ENCODE data around the gene CLEC4M. TPM values are rescaled to one million over a fixed set of nuclear protein-coding genes. Genes with fewer than 3 reads are reported as not detected.

The CLEC4M gene
- total RNA-seq = not detected

- TF ChIP-seq CTCF (IDR thresholded peaks at IDR 0.05) = no peak
- Histone ChIP-seq H3K4me3 (no peak within 1 kb of the TSS), H3K27ac (no peak within 1 kb of the TSS), H3K9me3 (peaks cover 11 to 21% of the 10 kb centered on the region in 2 donors), H3K36me3 (no peaks in the 10 kb centered on the region), H3K27me3 (no peaks in the 10 kb centered on the region), H3K4me1 (no peaks in the 10 kb centered on the region)
- DNase-seq (ENCODE audit: low spot score in 2 of 2) = no peak
- intact Hi-C loops (cut with DNase I) = no loop called here
Measured at GRCh38 chr19:7762719-7763293, at the start of gene CLEC4M. Gene CLEC4M (plus strand): TSS chr19:7763243. CDS start chr19:7763267, 24 bp downstream.

GRCh38 chr19:7715671-7716070 lies 47.4 kb upstream of the CLEC4M start:
- no peak for TF ChIP-seq CTCF (IDR thresholded peaks at IDR 0.05)
- no peak for DNase-seq (ENCODE audit: low spot score in 2 of 2)
- intact Hi-C loops (cut with DNase I) = no loop called here
- H3K4me3 ChIP-seq = no peak overlapping the region
- H3K9me3 ChIP-seq = no peaks in the 10 kb centered on the region
- H3K36me3 ChIP-seq = no peaks in the 10 kb centered on the region
- H3K4me1 ChIP-seq = no peaks in the 10 kb centered on the region
- no peaks in the 10 kb centered on the region for H3K27me3 ChIP-seq
- no peak overlapping the region for H3K27ac ChIP-seq

GRCh38 chr19:7716762-7717161 lies 46.3 kb upstream of the CLEC4M start:
- DNase-seq (ENCODE audit: low spot score in 2 of 2) = no peak
- H3K36me3 ChIP-seq = no peaks in the 10 kb centered on the region
- H3K4me3 ChIP-seq = no peak overlapping the region
- H3K27ac ChIP-seq = no peak overlapping the region
- TF ChIP-seq CTCF (IDR thresholded peaks at IDR 0.05) = no peak
- no peaks in the 10 kb centered on the region for H3K4me1 ChIP-seq
- H3K27me3 ChIP-seq = no peaks in the 10 kb centered on the region
- intact Hi-C loops (cut with DNase I) = no loop called here
- H3K9me3 ChIP-seq = no peaks in the 10 kb centered on the region

- Histone ChIP-seq H3K9me3 (no peaks in the 10 kb centered on the region), H3K4me3 (no peak overlapping the region), H3K4me1 (no peaks in the 10 kb centered on the region), H3K36me3 (no peaks in the 10 kb centered on the region), H3K27ac (no peak overlapping the region), H3K27me3 (no peaks in the 10 kb centered on the region)
- TF ChIP-seq CTCF (IDR thresholded peaks at IDR 0.05) = no peak
- intact Hi-C loops (cut with DNase I) = no loop called here
- DNase-seq (ENCODE audit: low spot score in 2 of 2) = no peak
Measured at GRCh38 chr19:7718668-7719067, 44.4 kb upstream of the CLEC4M start.

GRCh38 chr19:7720351-7720750 lies 42.7 kb upstream of the CLEC4M start:
- Histone ChIP-seq H3K36me3 (no peaks in the 10 kb centered on the region), H3K27ac (no peak overlapping the region), H3K9me3 (no peaks in the 10 kb centered on the region), H3K27me3 (no peaks in the 10 kb centered on the region), H3K4me1 (no peaks in the 10 kb centered on the region), H3K4me3 (no peak overlapping the region)
- intact Hi-C loops (cut with DNase I) = no loop called here
- DNase-seq (ENCODE audit: low spot score in 2 of 2) = no peak
- TF ChIP-seq CTCF (IDR thresholded peaks at IDR 0.05) = no peak

- no peaks in the 10 kb centered on the region for H3K27me3 ChIP-seq
- no peaks in the 10 kb centered on the region for H3K4me1 ChIP-seq
- no peak overlapping the region for H3K27ac ChIP-seq
- no peak for TF ChIP-seq CTCF (IDR thresholded peaks at IDR 0.05)
- DNase-seq (ENCODE audit: low spot score in 2 of 2) = no peak
- no peak overlapping the region for H3K4me3 ChIP-seq
- intact Hi-C loops (cut with DNase I) = no loop called here
- no peaks in the 10 kb centered on the region for H3K36me3 ChIP-seq
- no peaks in the 10 kb centered on the region for H3K9me3 ChIP-seq
Measured at GRCh38 chr19:7722231-7722651, 40.8 kb upstream of the CLEC4M start.

Data from ascending aorta (tissue), 2 donors.